RKO (cell line): Measurements from ENCODE around the gene EFHC1.

Experiments used
- DNase-seq: peaks from one replicate; pipeline ENCODE4 v3.0.0-alpha.2; 2016; ENCODE audit warnings: low spot score

The EFHC1 gene

GRCh38 chr6:52503323-52503747 lies 83.2 kb downstream of the EFHC1 start:
- DNase-seq: no peak

- DNase-seq: no peak
These were observed 84.0 kb downstream of the EFHC1 start for GRCh38 chr6:52503851-52504781.

GRCh38 chr6:52504782-52505136 lies 84.6 kb downstream of the EFHC1 start:
- DNase-seq: no peak

- no peak for DNase-seq
These were observed 85.7 kb downstream of the EFHC1 start for GRCh38 chr6:52505726-52506409.

GRCh38 chr6:52506476-52506875 lies 86.3 kb downstream of the EFHC1 start:
- DNase-seq: no peak

- no peak for DNase-seq
These were observed 87.6 kb downstream of the EFHC1 start for GRCh38 chr6:52507557-52508260.

- DNase-seq: no peak
These were observed 88.2 kb downstream of the EFHC1 start for GRCh38 chr6:52508261-52508739.

- no peak for DNase-seq
These were observed 89.4 kb downstream of the EFHC1 start for GRCh38 chr6:52509281-52510212.

- no peak for DNase-seq
These were observed 90.0 kb downstream of the EFHC1 start for GRCh38 chr6:52510213-52510562.

- no peak for DNase-seq
These were observed 91.0 kb downstream of the EFHC1 start for GRCh38 chr6:52511163-52511562.

GRCh38 chr6:52511572-52512151 lies 91.5 kb downstream of the EFHC1 start:
- no peak for DNase-seq

- DNase-seq: no peak
These were observed 92.1 kb downstream of the EFHC1 start for GRCh38 chr6:52512199-52512598.

- DNase-seq: no peak
These were observed 93.3 kb downstream of the EFHC1 start for GRCh38 chr6:52513464-52513863.

GRCh38 chr6:52513896-52514295 lies 93.8 kb downstream of the EFHC1 start:
- DNase-seq: no peak

- DNase-seq: no peak
These were observed 94.4 kb downstream of the EFHC1 start for GRCh38 chr6:52514514-52514913.

- DNase-seq: no peak
These were observed 95.2 kb downstream of the EFHC1 start for GRCh38 chr6:52515219-52515960.

- DNase-seq: no peak
These were observed 96.1 kb downstream of the EFHC1 start for GRCh38 chr6:52516269-52516668.

GRCh38 chr6:52516943-52517342 lies 96.8 kb downstream of the EFHC1 start:
- no peak for DNase-seq

GRCh38 chr6:52517502-52518278 lies 97.5 kb downstream of the EFHC1 start:
- DNase-seq: peak; percentile 87
